GM21390 (cell line): ENCODE measurements around the gene USP24.
"Not testable (repeated sequence)": the region's sequence is repeated elsewhere in the genome, so short reads cannot be mapped to it uniquely, and the experiment has no call there.

Experiments
- ATAC-seq: cut with Tn5 transposase; IDR thresholded peaks from one replicate; pipeline ENCODE4 v1.9.1; 2021; ENCODE audit not compliant: unreplicated experiment

USP24 gene

DNA sequence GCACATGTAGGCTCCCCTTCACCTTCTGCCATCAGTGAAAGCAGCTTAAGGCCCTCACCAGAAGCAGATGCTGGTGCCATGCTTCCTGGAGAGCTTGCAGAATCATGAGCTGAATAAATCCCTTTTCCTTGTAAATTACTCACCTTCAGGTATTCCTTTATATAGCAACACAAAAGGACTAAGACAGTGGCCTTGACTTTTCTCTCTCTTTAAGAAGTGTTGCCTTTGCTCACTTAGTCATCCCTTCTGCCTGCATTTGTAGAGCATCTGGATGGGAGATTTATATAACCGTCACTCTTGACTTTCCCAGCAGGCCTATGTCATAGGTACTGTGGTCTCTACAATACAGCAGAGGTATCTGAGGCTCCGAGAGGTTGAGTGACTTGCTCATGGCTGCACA lies 172.2 kb downstream of the USP24 start:
- no peak for ATAC-seq

DNA sequence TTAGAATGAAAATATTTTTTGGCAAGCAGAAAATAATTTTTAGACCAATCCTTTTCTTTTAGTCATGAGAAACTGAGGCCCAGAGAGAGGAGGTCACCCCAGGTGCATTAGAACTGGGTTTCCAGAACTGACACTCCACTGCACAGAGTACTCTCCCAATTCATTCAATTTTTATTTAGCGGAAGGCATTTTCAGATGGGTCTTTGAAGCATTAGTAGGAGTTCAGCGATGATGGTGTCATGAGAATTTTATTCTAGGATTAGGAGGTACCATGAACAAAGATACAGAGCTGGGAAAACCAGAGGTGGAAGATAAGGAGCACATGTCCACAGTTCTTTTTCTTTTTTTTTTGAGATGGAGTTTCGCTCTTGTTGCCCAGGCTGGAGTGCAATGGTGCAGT lies 173.6 kb downstream of the USP24 start:
- no peak for ATAC-seq

DNA sequence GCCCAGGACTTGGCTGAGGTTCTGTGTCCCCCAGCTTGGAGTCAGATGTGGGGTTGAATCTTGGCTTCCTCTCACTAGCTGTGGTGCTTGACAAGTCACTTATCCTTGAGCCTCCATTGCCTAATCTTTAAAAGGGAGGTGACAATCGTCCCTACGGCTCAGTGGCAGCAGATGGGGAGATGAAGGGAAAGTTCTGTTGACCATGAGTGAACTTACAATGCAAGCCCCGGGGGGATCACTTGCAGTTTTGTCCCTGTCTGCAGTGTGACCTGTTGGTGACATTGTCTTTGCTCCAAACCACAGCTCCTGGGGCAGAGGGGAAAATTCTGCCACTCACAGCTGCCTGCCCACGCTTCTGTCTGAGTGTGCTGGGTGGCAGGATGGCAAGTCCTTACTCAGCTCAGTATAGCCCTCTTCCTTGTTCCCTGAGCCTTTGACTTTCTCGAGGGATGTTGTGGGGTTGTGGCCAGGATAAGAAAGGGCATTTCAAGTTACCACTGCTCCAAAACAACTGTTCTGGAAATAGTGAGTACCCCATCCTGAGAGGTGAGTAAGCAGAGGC lies 174.2 kb downstream of the USP24 start:
- ATAC-seq, result no peak

DNA sequence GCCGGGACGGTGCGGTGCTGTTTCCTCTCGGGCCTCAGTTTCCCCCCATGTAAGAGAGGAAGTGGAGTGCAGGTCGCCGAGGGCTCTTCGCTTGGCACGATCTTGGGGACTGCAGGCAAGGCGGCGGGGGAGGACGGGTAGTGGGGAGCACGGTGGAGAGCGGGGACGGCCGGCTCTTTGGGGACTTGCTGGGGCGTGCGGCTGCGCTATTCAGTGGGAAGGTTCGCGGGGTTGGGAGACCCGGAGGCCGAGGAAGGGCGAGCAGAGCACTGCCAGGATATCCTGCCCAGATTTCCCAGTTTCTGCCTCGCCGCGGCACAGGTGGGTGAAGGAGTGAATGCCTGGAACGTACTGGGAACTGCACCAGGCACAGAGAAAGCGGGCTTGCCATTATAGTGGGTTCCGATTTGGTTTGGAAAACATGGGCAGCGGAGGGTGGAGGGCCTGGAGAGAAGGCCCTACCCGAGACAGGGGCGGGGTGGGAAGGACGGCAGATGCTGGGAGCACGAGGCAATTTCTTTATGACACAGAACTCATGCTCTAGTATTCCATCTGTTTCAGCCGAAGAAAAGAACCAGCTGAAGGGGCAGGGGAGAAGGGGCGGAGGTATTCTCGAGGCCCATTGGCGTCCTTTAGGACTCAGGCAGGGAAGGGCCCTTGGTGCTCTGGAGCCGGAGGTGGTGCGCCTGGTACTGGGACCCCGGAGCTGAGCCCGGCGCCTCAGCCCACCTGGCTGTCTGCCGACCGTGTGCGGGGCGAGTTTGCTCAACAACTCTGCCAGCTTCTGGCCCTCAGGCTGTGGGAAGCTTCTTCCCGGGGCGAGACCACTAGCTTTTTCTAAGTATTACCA lies 174.9 kb downstream of the USP24 start:
- ATAC-seq, result no peak

DNA sequence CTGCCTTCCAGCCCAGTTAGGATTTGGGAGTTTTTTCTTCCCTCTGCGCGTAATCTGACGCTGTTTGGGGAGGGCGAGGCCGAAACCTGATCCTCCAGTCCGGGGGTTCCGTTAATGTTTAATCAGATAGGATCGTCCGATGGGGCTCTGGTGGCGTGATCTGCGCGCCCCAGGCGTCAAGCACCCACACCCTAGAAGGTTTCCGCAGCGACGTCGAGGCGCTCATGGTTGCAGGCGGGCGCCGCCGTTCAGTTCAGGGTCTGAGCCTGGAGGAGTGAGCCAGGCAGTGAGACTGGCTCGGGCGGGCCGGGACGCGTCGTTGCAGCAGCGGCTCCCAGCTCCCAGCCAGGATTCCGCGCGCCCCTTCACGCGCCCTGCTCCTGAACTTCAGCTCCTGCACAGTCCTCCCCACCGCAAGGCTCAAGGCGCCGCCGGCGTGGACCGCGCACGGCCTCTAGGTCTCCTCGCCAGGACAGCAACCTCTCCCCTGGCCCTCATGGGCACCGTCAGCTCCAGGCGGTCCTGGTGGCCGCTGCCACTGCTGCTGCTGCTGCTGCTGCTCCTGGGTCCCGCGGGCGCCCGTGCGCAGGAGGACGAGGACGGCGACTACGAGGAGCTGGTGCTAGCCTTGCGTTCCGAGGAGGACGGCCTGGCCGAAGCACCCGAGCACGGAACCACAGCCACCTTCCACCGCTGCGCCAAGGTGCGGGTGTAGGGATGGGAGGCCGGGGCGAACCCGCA lies 175.7 kb downstream of the USP24 start, which contains the start of gene PCSK9:
PCSK9 (plus strand) TSS at position 207 of the 741 bp plus-strand sequence; CDS start at position 497, 290 bp downstream.
- ATAC-seq, result no peak

DNA sequence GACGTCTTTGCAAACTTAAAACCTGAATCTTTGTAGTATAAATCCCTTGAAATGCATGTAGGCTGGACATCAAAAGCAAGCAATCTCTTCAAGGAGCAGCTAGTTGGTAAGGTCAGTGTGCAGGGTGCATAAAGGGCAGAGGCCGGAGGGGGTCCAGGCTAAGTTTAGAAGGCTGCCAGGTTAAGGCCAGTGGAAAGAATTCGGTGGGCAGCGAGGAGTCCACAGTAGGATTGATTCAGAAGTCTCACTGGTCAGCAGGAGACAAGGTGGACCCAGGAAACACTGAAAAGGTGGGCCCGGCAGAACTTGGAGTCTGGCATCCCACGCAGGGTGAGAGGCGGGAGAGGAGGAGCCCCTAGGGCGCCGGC lies 176.2 kb downstream of the USP24 start:
- ATAC-seq, result no peak

DNA sequence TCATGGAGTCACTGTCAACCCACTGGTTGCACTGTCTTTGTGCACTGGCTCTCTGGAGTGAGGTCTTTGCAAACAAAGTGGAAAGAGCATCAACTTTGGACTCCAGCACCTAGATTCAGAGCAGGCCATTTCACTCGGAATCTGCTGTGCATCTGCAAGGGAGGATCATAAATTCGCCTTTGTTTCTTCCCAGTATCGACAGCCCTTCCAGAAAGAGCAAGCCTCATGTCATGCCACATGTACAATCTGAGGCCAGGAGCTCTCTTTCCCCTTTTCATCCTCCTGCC lies 176.7 kb downstream of the USP24 start:
- no peak for ATAC-seq

DNA sequence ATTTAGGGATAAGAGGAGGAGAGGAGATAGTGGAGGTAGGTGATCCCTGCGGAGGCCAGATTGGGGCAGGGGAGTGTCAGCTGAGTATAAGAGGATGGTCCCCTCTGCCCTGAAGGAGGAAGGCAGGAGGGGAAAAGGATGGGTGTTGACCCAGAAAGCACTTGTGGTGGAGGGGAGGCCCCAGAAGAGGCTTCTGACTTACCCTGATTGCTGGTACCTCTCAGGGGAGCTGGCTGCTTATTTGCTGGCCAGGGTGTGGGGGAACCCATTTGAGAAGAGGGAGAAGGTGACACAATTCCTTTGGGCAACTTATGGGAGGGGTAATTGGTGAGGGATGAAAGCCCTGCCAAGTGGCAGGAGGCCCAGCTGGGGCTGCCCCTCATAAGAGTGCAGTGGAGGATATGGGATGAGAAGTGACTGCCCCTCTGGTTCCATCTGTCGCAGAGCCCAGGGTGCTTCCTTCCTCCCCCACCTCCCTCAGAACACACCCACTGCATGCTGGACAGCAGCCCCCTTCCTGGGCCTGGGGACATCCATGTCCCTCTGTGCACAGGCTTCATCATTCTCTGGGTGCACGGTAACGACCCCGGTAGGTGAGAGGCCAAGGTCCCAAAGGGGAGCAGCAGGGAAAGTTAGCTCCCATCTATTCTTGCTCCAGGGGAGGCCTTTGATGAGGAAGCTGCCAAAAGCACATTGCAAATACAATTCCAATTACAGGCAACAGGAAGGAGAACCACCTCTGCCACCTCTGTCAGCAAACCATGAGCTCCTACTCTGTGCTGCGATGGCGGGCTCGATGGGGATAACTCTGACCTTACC lies 177.2 kb downstream of the USP24 start:
- no peak for ATAC-seq

DNA sequence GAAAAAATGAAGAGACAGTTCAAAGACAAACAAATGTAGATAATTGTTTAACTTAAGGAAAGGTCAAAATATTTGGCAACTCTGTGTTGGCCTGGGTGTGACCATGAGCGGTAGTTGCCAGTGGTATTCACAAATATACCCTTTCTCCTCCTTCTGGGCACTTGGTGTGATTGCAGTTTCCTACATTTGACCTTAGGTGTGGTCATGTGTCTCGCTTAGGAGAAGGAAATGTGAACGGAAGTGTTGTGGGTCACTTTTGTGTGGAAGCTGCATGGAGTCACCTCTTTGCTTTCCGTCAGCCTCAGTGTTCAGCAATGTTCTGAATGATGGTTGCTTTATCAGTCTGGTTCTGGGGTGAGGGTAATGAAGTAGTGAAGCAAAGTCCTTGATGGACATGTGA lies 179.3 kb downstream of the USP24 start:
- no peak for ATAC-seq

DNA sequence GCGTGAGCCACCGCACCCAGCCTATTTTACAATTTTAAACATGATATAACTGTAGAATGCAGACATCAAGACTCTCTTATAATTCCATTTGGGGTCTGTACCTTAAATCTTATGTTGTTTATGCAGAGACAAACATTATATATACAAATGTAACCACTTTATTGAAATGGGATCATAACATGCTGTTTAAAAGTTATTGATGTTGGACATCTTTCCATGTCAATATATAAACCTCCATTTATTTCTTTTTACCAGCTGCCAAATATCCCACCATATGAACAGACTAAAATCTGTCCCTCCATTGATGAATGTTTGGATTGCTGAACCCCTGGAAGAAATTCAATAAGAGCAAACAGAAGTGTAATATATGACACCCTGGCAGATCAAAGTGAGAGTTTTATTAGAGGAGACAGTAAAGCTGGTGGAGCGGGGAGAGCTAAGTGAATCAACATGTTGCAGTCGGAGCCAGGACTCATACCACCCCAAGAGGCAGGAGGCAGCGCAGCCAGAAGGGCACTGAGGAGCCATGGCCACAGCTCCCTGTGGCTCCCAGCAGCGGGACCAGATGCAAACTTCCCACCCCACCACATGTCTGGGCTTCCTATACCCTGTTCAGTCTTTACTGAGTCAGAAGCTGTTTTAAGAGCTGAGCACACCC lies 180.6 kb downstream of the USP24 start:
- ATAC-seq, result no peak

DNA sequence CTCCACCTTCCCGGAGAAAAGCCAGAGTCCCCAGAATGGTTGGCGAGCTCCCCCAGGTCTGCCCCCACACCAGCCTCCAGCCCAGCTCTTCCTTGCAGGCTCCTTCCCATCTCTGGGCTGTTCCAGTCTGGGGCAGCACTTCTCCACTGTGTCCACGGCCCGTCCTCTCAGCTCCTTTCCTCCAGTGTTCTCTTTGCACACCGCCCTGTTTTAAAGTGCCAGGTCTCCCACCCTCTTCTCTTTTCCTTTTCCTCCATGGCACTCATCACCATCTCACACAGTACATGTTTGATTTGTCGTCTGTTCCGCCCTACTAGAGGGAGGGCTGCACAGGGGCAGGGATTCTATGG lies 181.9 kb downstream of the USP24 start:
- no peak for ATAC-seq

DNA sequence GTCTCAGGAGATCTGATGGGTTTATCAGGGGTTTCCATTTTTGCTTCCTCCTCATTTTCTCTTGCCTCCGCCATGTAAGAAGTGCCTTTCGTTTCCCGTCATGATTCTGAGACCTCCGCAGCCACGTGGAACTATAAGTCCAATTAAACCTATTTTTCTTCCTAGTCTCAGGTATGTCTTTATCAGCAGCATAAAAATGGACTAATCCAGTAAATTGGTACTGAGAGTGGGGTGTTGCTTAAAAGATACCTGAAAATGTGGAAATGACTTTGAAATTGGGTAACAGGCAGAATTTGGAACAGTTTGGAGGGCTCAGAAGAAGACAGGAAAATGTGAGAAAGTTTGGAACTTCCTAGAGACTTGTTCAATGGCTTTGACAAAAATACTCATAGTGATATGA lies 184.1 kb downstream of the USP24 start:
- ATAC-seq, result not testable (repeated sequence)

DNA sequence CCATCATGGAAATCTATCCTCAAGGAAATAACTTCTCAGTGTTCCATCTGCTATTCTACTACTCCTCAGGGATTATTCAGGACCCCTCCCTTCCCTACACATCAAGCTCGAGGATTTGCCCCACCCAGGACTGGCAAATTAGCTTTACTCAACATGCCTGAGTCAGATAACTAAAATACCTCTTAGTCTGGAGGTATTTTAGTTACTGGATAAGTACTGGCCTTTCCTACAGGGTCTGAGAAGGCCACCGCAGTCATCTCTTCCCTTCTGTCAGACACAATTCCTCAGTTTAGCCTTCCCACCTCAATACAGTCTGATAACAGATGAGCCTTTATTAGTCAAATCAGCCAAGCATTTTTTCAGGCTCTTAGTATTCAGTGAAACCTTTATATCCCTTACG lies 188.5 kb downstream of the USP24 start:
- not testable (repeated sequence) for ATAC-seq

DNA sequence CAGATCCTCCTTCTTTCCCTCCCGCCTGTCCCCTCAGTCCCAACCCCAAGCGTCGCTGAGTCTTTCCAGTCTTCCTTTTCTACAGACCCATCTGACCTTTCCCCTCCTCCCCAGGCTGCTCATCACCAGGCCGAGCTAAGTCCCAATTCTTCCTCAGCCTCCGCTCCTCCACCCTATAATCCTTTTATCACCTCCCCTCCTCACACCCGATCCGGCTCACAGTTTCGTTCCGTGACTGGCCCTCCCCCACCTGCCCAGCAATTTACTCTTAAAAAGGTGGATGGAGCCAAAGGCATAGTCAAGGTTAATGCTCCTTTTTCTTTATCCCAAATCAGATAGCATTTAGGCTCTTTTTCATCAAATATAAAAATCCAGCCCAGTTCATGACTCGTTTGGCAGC lies 191.0 kb downstream of the USP24 start:
- ATAC-seq, result not testable (repeated sequence)

DNA sequence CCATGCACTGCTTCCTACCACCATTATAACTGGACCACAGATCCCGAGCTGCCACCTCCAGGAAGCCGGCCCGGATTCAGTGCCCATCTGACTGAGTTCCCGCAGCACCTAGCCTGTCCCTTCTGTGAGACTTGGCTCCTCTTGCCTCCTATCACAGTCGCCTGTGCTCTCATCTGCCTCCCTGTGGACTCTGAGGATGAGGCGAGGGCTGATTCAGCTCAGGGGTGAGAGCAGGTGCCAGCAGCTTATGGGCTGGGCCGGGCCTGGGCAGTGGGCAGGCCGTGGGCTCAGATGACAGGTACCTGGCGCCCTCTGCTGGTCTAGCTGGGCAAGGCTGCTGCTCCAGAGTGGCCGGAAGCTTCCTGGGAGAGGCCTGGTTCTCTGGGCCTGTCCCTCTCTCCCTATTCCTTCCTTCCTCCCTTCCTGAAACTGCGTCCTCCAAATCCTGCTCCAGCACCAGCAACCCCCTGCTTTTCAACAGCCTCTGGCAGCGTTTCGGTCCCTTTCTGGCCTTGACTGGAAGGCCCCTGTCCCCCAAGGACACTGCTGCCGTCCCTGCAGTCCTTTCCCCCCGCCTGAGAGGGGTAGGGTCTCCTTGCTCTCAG lies 193.1 kb downstream of the USP24 start:
- peak; percentile 74 for ATAC-seq

DNA sequence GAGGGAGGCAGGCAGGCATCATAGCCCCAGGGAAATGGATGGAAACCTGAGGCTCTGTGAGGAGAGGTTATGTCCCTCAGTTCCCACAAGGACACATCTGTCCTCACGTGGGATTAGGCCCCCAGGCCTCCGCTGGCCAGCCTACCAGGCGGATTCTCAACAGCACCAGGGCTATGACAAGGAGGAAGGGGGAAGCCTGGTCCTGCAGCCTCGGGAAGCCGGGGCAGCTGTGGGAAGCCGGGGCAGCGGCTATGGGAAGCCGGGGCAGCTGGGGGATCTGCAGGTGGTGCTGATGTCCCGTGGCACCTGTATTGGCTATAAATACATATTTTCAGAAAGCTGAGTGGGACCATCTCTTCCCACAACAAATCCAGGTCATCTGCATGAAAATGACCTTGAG lies 196.8 kb downstream of the USP24 start:
- ATAC-seq, result no peak
